SK-N-SH (cell line): ENCODE measurements around the gene CD300C. TPM values are rescaled to one million over a fixed set of nuclear protein-coding genes. Genes with fewer than 3 reads are reported as not detected.
A peak's percentile ranks its signal among the peaks of the same experiment; 100 is the strongest.

ENCODE experiments used
- CTCF ChIA-PET: fragments of 300-600, 350-600 bp; formaldehyde crosslinking; extraction: SDS; loops from one replicate; lab custom pipeline; 2021; lab: Yijun Ruan, JAX
- POLR2A ChIA-PET: fragments of 350-600 bp; sonication (Branson Sonifier 250); formaldehyde crosslinking; extraction: SDS; loops from one replicate; lab custom pipeline; 2020; ENCODE audit warnings: antibody characterized with exemption, inconsistent platforms; lab: Yijun Ruan, JAX
- DNase-seq: peaks from one replicate; pipeline ENCODE4 v3.0.0; 2012
- H2AFZ ChIP-seq: fragments of 200-600 bp; sonication (generic); 2 replicates; pipeline ENCODE4 v1.8.1; 2016; ENCODE audit warnings: antibody characterized with exemption, mild to moderate bottlenecking, low read depth
- H3F3A ChIP-seq: fragments of 200-600 bp; sonication (generic); replicated peaks from 2 replicates; pipeline ENCODE3; 2016; ENCODE audit warnings: antibody characterized with exemption, mild to moderate bottlenecking; ENCODE audit not compliant: insufficient read depth
- H3K27ac ChIP-seq, 2 experiments: fragments of 200-500 bp in 1 of 2; fragments of 200-600 bp in 1 of 2; sonication (Bioruptor generic) in 1 of 2; sonication (generic), shearing (Covaris generic) in 1 of 2; 2 replicates each; pipeline versions ENCODE4 v1.5.1 to v1.6.1; 2014 to 2016; ENCODE audit warnings: low read depth in 2 of 2, inconsistent platforms in 1 of 2, low read length in 1 of 2, mild to moderate bottlenecking in 1 of 2, mixed read lengths in 1 of 2
- H3K27me3 ChIP-seq: fragments of 200-600 bp; sonication (generic), shearing (Covaris generic); 2 replicates; pipeline ENCODE4 v1.6.1; 2016; ENCODE audit warnings: mixed run types; ENCODE audit not compliant: insufficient read depth
- H3K36me3 ChIP-seq, 2 experiments: fragments of 200-500 bp in 1 of 2; fragments of 200-600 bp in 1 of 2; sonication (Bioruptor generic) in 1 of 2; sonication (generic) in 1 of 2; replicated peaks in 1 of 2; 2 replicates each; pipeline versions ENCODE3 to v1.5.1; 2014 to 2016; ENCODE audit warnings: low read length in 1 of 2, mild to moderate bottlenecking in 1 of 2; ENCODE audit not compliant: insufficient read depth in 2 of 2, control insufficient read depth in 1 of 2
- H3K4me1 ChIP-seq, 2 experiments: fragments of 200-500 bp in 1 of 2; fragments of 200-600 bp in 1 of 2; sonication (Bioruptor generic) in 1 of 2; sonication (generic), shearing (Covaris generic) in 1 of 2; 2 replicates each; pipeline versions ENCODE4 v1.5.1 to v1.6.1; 2014 to 2016; ENCODE audit warnings: low read depth in 1 of 2, low read length in 1 of 2, mixed run types in 1 of 2; ENCODE audit not compliant: insufficient read depth in 2 of 2, control insufficient read depth in 1 of 2
- H3K4me2 ChIP-seq: fragments of 200-600 bp; sonication (generic), shearing (Covaris generic); 2 replicates; pipeline ENCODE4 v1.6.1; 2017; ENCODE audit warnings: mixed run types
- H3K4me3 ChIP-seq, 2 experiments: fragments of 200-500 bp in 1 of 2; fragments of 200-600 bp in 1 of 2; sonication (Bioruptor generic) in 1 of 2; sonication (generic), shearing (Covaris generic) in 1 of 2; 2 replicates each; pipeline versions ENCODE4 v1.5.1 to v1.8.1; 2014 to 2016; ENCODE audit warnings: low read depth in 2 of 2, inconsistent platforms in 1 of 2, low read length in 1 of 2, mild to moderate bottlenecking in 1 of 2, mixed read lengths in 1 of 2, moderate library complexity in 1 of 2
- H3K79me2 ChIP-seq: fragments of 200-600 bp; sonication (generic); 2 replicates; pipeline ENCODE4 v1.8.1; 2017; ENCODE audit warnings: mild to moderate bottlenecking; ENCODE audit not compliant: insufficient read depth
- H3K9ac ChIP-seq: fragments of 200-600 bp; sonication (generic); 2 replicates; pipeline ENCODE4 v1.6.1; 2017; ENCODE audit warnings: mixed run types
- H3K9me2 ChIP-seq: fragments of 200-600 bp; sonication (generic); 2 replicates; pipeline ENCODE4 v1.6.1; 2017; ENCODE audit warnings: mixed run types
- H3K9me3 ChIP-seq: fragments of 200-600 bp; sonication (generic); 2 replicates; pipeline ENCODE4 v1.6.1; 2017; ENCODE audit warnings: mixed run types, mild to moderate bottlenecking, moderate library complexity
- H4K20me1 ChIP-seq: fragments of 200-600 bp; sonication (generic); 2 replicates; pipeline ENCODE4 v1.6.1; 2017; ENCODE audit warnings: mild to moderate bottlenecking, mixed run types; ENCODE audit not compliant: insufficient read depth
- FOSL2 ChIP-seq: IDR thresholded peaks from 2 replicates; pipeline ENCODE4 v1.4.0; 2012; ENCODE audit warnings: low read depth, mild to moderate bottlenecking, moderate library complexity, borderline replicate concordance
- FOXJ3 ChIP-seq: sonication (generic); formaldehyde crosslinking; IDR thresholded peaks from 2 replicates; pipeline ENCODE4 v1.5.1; 2020; ENCODE audit warnings: mild to moderate bottlenecking, missing genetic modification reagents
- GABPA ChIP-seq: IDR thresholded peaks from 2 replicates; pipeline ENCODE4 v1.4.0; 2012; ENCODE audit warnings: low read depth, mild to moderate bottlenecking
- GATA2 ChIP-seq: sonication (generic); formaldehyde crosslinking; IDR thresholded peaks from 2 replicates; pipeline ENCODE4 v1.5.0; 2020; ENCODE audit warnings: mild to moderate bottlenecking, missing genetic modification reagents
- MXI1 ChIP-seq: IDR thresholded peaks from 2 replicates; pipeline ENCODE4 v1.6.1; 2012; ENCODE audit warnings: mild to moderate bottlenecking, low read depth, low read length, improper control_type of control experiment
- NFIC ChIP-seq: IDR thresholded peaks from 2 replicates; pipeline ENCODE4 v1.4.0; 2012; ENCODE audit warnings: borderline replicate concordance
- RAD21 ChIP-seq: IDR thresholded peaks from 2 replicates; pipeline ENCODE4 v1.6.1; 2012; ENCODE audit warnings: mild to moderate bottlenecking, low read length
- SMC3 ChIP-seq: IDR thresholded peaks from 2 replicates; pipeline ENCODE4 v1.6.1; 2012; ENCODE audit warnings: low read depth, low read length, improper control_type of control experiment
- TCF12 ChIP-seq: IDR thresholded peaks from 2 replicates; pipeline ENCODE4 v1.4.0; 2012
- WGBS: methylation state at CpG from one replicate; pipeline ENCODE4 v1.1.6; 2017; ENCODE audit warnings: low lambda C conversion rate; 5-methylcytosine and 5-hydroxymethylcytosine counted together
- polyA plus RNA-seq, 3 experiments: library from polyadenylated mRNA; depleted of rRNA; stranded (reverse); fragments of >200 nt; gene quantifications; 2 replicates each; pipeline ENCODE4 v1.2.3, GENCODE V29; 2012
- TF ChIP-seq, protein P1 (sequence below): IDR thresholded peaks from 2 replicates; pipeline ENCODE4 v1.4.0; 2012; ENCODE audit warnings: low read depth, borderline replicate concordance
- TF ChIP-seq, protein P2 (sequence below): fragments of 200-600 bp; sonication (generic); IDR thresholded peaks from 2 replicates; pipeline ENCODE4 v1.6.1; 2017; ENCODE audit warnings: antibody characterized with exemption, mild to moderate bottlenecking, moderate library complexity

Gene CD300C
- polyA plus RNA-seq, 1 of the 3 experiments (the other 2 are of a cell fraction) = not detected

DNA sequence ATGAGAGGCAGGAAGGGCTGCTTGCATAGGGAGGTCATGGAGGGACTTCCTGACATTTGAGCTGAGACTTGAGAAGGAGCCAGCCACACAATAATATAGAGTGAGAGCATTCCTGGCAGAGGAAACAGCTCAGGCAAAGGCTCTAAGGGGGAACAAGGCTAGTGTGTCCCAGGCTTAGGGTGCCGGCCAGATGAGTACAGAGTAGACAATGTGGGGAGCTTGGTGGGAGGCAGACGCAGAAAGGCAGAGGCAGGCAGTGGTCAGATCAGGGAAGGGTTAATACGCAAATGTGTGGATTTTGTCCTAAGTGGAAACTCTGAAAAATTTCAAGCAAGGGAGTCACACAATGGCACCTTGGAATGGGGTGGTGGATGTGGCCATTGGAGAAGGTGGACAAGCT, 45.9 kb downstream of the CD300C start:
- Histone ChIP-seq H3K27me3 (no peaks in the 10 kb centered on the region), H2AFZ (no peak overlapping the region), H3K4me3 (no peak overlapping the region), H3K36me3 (no peaks in the 10 kb centered on the region), H3K27ac (no peak overlapping the region), H3K9ac (no peak overlapping the region), H4K20me1 (no peaks in the 10 kb centered on the region)
- CTCF ChIA-PET = interaction anchor here (0.6 to 4.7 kb wide), 10 partner anchors 8 to 199 kb away, joined by 3 to 32 read pairs (median 4); partner anchors contain the start of gene GPR142
- POLR2A ChIA-PET = no interaction called here
- WGBS = 42% methylated on average over 3 of the region's 3 CpGs
- TF ChIP-seq FOXJ3 (CRISPR knock-in tag) (no peak), GATA2 (CRISPR knock-in tag) (no peak), GABPA (no peak)
- TF ChIP-seq, protein P1, sequence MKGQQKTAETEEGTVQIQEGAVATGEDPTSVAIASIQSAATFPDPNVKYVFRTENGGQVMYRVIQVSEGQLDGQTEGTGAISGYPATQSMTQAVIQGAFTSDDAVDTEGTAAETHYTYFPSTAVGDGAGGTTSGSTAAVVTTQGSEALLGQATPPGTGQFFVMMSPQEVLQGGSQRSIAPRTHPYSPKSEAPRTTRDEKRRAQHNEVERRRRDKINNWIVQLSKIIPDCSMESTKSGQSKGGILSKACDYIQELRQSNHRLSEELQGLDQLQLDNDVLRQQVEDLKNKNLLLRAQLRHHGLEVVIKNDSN = no peak
- TF ChIP-seq, all 33 proteins: peak for 0
- Histone ChIP-seq H3K79me2 (no peaks in the 10 kb centered on the region), H3K4me2 (no peak overlapping the region), H3F3A (no peaks in the 10 kb centered on the region), H3K4me1 (no peaks in the 10 kb centered on the region), H3K9me3 (peaks cover 2% of the 10 kb centered on the region; the same call in 1 of the 2 replicates), H3K9me2 (no peaks in the 10 kb centered on the region)
- DNase-seq = no peak

DNA sequence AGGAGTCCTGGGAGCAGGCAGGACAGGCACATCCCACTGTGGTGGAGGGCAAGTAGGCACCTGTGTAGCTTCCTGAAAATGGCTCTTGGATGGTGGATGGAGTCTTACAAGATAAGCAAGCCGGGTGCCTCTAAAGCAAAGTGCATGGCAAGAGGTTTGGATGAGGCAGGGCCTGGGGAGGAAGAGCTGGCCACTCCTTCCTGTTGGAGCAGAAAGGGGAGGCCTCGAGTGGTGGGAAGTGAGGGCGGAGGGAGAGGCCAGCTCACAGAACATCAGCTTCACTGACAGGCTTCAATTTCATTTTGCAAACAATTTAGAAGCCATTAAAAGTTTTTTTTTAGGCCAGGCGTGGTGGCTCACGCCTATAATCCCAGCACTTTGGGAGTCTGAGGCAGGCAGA, 48.4 kb downstream of the CD300C start:
- H3K36me3 ChIP-seq = no peaks in the 10 kb centered on the region
- no peak overlapping the region for H2AFZ ChIP-seq
- H3F3A ChIP-seq = no peaks in the 10 kb centered on the region
- H3K9me3 ChIP-seq = peaks cover 2% of the 10 kb centered on the region; the same call in 1 of the 2 replicates
- no peak overlapping the region for H3K27ac ChIP-seq
- no peaks in the 10 kb centered on the region for H3K9me2 ChIP-seq
- WGBS = 23% methylated on average over 5 of the region's 5 CpGs
- no peak overlapping the region for H3K4me3 ChIP-seq
- no peaks in the 10 kb centered on the region for H4K20me1 ChIP-seq
- no peak for TF ChIP-seq MXI1
- H3K79me2 ChIP-seq = no peaks in the 10 kb centered on the region
- H3K27me3 ChIP-seq = no peaks in the 10 kb centered on the region
- ChIA-PET POLR2A (no interaction called here), CTCF (interaction anchor here (1.3 to 8.8 kb wide), 7 partner anchors 30 to 129 kb away, joined by 3 to 85 read pairs (median 8); partner anchors contain the start of gene GPR142)
- H3K4me2 ChIP-seq = no peak overlapping the region
- no peak for DNase-seq
- H3K4me1 ChIP-seq = no peaks in the 10 kb centered on the region
- H3K9ac ChIP-seq = no peak overlapping the region

DNA sequence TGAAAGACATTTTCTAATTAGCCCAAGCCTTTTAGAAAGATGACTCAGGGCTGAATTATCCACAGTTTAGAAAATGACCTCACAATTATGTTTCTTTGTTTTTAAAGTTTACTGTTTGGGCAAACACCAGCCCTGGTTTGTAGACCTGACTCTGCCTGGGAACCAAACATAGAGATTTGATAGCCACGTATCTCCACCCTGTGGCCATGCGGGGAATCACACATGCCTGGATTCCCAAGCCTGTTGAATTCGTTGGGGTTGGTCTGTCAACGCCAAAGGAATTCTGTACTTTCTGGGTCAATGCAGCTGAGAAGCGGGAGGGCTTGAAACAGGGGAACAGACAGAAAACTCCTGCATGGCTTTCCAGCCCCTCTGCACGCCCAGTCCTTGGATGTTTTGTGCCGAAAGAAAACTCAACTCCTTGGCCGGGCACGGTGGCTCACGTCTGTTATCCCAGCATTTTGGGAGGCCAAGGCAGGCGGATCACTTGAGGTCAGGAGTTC, 52.5 kb downstream of the CD300C start:
- TF ChIP-seq SMC3 (peak; percentile 79), RAD21 (peak; percentile 94), FOSL2 (no peak), TCF12 (no peak), NFIC (no peak)
- TF ChIP-seq, protein P2, sequence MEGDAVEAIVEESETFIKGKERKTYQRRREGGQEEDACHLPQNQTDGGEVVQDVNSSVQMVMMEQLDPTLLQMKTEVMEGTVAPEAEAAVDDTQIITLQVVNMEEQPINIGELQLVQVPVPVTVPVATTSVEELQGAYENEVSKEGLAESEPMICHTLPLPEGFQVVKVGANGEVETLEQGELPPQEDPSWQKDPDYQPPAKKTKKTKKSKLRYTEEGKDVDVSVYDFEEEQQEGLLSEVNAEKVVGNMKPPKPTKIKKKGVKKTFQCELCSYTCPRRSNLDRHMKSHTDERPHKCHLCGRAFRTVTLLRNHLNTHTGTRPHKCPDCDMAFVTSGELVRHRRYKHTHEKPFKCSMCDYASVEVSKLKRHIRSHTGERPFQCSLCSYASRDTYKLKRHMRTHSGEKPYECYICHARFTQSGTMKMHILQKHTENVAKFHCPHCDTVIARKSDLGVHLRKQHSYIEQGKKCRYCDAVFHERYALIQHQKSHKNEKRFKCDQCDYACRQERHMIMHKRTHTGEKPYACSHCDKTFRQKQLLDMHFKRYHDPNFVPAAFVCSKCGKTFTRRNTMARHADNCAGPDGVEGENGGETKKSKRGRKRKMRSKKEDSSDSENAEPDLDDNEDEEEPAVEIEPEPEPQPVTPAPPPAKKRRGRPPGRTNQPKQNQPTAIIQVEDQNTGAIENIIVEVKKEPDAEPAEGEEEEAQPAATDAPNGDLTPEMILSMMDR = peak; percentile 74
- TF ChIP-seq, all 33 proteins: peak for 3
- 34% methylated on average over 11 of the region's 11 CpGs for WGBS
- Histone ChIP-seq H3K36me3 (no peaks in the 10 kb centered on the region), H3K79me2 (no peaks in the 10 kb centered on the region), H3K9me2 (no peaks in the 10 kb centered on the region), H3K4me2 (no peak overlapping the region), H3K4me3 (no peak overlapping the region; a peak in 1 of 4 replicates), H4K20me1 (no peaks in the 10 kb centered on the region), H3K9ac (no peak overlapping the region), H3F3A (no peaks in the 10 kb centered on the region), H2AFZ (no peak overlapping the region), H3K9me3 (peaks cover 2% of the 10 kb centered on the region; the same call in 1 of the 2 replicates), H3K27me3 (no peaks in the 10 kb centered on the region), H3K27ac (no peak overlapping the region), H3K4me1 (no peaks in the 10 kb centered on the region)
- ChIA-PET POLR2A (no interaction called here), CTCF (interaction anchor here (0.6 to 8.8 kb wide), 25 partner anchors 9 to 192 kb away, joined by 3 to 85 read pairs (median 5); partner anchors contain the start of genes BTBD17, CD300C and GPR142)
- peak; percentile 81 for DNase-seq
